HCT116 (cell line): ENCODE data around the gene RPTOR.

ENCODE experiments used
- CEBPB ChIP-seq: IDR thresholded peaks from 2 replicates; pipeline ENCODE4 v1.6.1; 2012; ENCODE audit warnings: low read depth
- CTCF ChIP-seq, 3 experiments: fragments of 200-600 bp in 1 of 3; sonication (generic) in 1 of 3; IDR thresholded peaks in 2 of 3; conservative IDR thresholded peaks in 1 of 3; 2 replicates each; pipeline ENCODE4 v1.5.1; 2012 to 2017; ENCODE audit warnings: low read depth in 2 of 3, low read length in 2 of 3, antibody characterized with exemption in 1 of 3, borderline replicate concordance in 1 of 3, control low read depth in 1 of 3, mild to moderate bottlenecking in 1 of 3, mixed read lengths in 1 of 3, mixed run types in 1 of 3, moderate library complexity in 1 of 3; ENCODE audit not compliant: insufficient read depth in 1 of 3
- JUND ChIP-seq: IDR thresholded peaks from 2 replicates; pipeline ENCODE4 v1.6.1; 2012
- POLR2A ChIP-seq: IDR thresholded peaks from 2 replicates; pipeline ENCODE4 v1.7.0; 2011; ENCODE audit warnings: borderline replicate concordance; ENCODE audit not compliant: insufficient read depth, insufficient read length; ENCODE audit errors: extremely low read depth
- RAD21 ChIP-seq: IDR thresholded peaks from 2 replicates; pipeline ENCODE4 v1.6.1; 2012; ENCODE audit warnings: low read depth, mild to moderate bottlenecking
- TCF7L2 ChIP-seq: IDR thresholded peaks from 2 replicates; pipeline ENCODE4 v1.7.0; 2011; ENCODE audit warnings: borderline replicate concordance, inconsistent platforms; ENCODE audit not compliant: insufficient read depth, insufficient read length; ENCODE audit errors: extremely low read depth
- YY1 ChIP-seq: IDR thresholded peaks from 2 replicates; pipeline ENCODE4 v1.6.1; 2011; ENCODE audit warnings: low read length, low read depth, moderate library complexity, mild to moderate bottlenecking; ENCODE audit not compliant: insufficient replicate concordance; ENCODE audit errors: extremely low read depth
- ZNF274 ChIP-seq: fragments of 200-500 bp; sonication (Bioruptor generic); IDR thresholded peaks from 2 replicates; pipeline ENCODE4 v1.6.1; 2014; ENCODE audit warnings: mild to moderate bottlenecking, low read depth, low read length, inconsistent platforms
- TF ChIP-seq, protein P1 (sequence below): IDR thresholded peaks from 2 replicates; pipeline ENCODE4 v1.6.1; 2011; ENCODE audit warnings: mild to moderate bottlenecking, low read length, moderate library complexity; ENCODE audit not compliant: insufficient replicate concordance; ENCODE audit errors: extremely low read depth

DNA sequence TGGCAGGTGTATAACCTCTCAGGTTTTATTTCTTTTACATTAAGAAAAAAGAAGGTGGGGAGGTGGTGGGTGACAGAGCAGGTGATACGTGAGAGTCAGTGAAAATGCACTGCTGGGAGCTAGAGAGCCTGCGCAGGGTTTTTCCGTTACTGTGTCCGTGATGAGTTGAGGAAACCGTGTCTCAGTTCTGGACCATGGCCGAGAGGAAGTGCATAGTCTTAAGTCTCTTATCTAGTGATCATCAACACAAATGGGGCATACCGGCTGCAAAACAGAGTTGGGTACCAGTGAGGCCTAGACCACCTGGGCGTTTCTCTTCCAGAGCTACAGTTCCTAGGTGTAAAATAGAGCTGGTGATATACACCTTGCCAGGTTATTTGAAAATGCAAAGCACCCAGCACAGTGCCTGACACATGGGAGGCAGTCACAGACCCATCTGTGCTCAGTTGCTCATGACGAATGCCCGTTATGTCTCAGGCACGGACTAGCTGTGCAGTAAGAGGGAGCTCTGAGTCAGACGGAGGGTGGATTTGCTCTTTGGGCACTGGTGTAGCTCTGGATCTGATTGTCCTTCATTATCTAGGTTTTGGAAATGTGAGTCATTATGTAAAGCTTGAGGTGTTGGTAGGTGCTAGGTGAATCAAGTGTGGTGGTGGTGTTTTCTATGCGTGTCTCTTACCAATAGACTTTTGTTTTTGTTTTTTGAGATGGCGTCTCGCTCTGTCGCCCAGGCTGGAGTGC, 60.9 kb downstream of the RPTOR start:
- TF ChIP-seq JUND (no peak), CTCF (IDR thresholded peaks at IDR 0.05 in 2 of 3, conservative IDR thresholded peaks at IDR 0.05 in 1 of 3; ENCODE audit: borderline replicate concordance in 1 of 3, insufficient read depth in 1 of 3, low read depth in 2 of 3, low read length in 2 of 3) (no peak), TCF7L2 (no peak), CEBPB (no peak), POLR2A (no peak), RAD21 (no peak), YY1 (no peak), ZNF274 (no peak)
- TF ChIP-seq, protein P1, sequence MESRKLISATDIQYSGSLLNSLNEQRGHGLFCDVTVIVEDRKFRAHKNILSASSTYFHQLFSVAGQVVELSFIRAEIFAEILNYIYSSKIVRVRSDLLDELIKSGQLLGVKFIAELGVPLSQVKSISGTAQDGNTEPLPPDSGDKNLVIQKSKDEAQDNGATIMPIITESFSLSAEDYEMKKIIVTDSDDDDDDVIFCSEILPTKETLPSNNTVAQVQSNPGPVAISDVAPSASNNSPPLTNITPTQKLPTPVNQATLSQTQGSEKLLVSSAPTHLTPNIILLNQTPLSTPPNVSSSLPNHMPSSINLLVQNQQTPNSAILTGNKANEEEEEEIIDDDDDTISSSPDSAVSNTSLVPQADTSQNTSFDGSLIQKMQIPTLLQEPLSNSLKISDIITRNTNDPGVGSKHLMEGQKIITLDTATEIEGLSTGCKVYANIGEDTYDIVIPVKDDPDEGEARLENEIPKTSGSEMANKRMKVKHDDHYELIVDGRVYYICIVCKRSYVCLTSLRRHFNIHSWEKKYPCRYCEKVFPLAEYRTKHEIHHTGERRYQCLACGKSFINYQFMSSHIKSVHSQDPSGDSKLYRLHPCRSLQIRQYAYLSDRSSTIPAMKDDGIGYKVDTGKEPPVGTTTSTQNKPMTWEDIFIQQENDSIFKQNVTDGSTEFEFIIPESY: no peak
